ENCODE data around the gene DYNC2I2. TPM values are rescaled to one million over a fixed set of nuclear protein-coding genes. Genes with fewer than 3 reads are reported as not detected.

Gene DYNC2I2
- total RNA-seq, 4 donors from 2014 or later: 43.5 to 52.4 (median 45.8) TPM

- TF ChIP-seq CTCF (IDR thresholded peaks at IDR 0.05): no peak
- TF ChIP-seq POLR2A (IDR thresholded peaks at IDR 0.05): no peak
- no peak for TF ChIP-seq POLR2AphosphoS5 (IDR thresholded peaks at IDR 0.05)
- TF ChIP-seq EP300 (IDR thresholded peaks at IDR 0.05): no peak
- no peaks in the 10 kb centered on the region for H3K9me3 ChIP-seq
- peaks cover 73% of the 10 kb centered on the region for H3K36me3 ChIP-seq
- H3K27me3 ChIP-seq: no peaks in the 10 kb centered on the region
- no peak for DNase-seq (ENCODE audit: low spot score in 2 of 2)
- H3K27ac ChIP-seq: no peak overlapping the region
- H3K4me3 ChIP-seq: no peak overlapping the region
- WGBS: 90% methylated on average over 9 of the region's 10 CpGs
- peaks cover 47% of the 10 kb centered on the region for H3K4me1 ChIP-seq
Observed at GRCh38 chr9:128632066-128632465, 24.6 kb downstream of the DYNC2I2 start.

GRCh38 chr9:128631636-128632035 is 25.0 kb downstream of the DYNC2I2 start:
- Histone ChIP-seq H3K27ac (no peak overlapping the region), H3K36me3 (peaks cover 78% of the 10 kb centered on the region), H3K27me3 (no peaks in the 10 kb centered on the region), H3K4me1 (peaks cover 47% of the 10 kb centered on the region), H3K4me3 (no peak overlapping the region), H3K9me3 (no peaks in the 10 kb centered on the region)
- TF ChIP-seq CTCF (IDR thresholded peaks at IDR 0.05) (no peak), POLR2AphosphoS5 (IDR thresholded peaks at IDR 0.05) (no peak), EP300 (IDR thresholded peaks at IDR 0.05) (no peak), POLR2A (IDR thresholded peaks at IDR 0.05) (no peak)
- no peak for DNase-seq (ENCODE audit: low spot score in 2 of 2)
- WGBS: 89% methylated on average over 9 of the region's 9 CpGs

GRCh38 chr9:128629852-128630545 is 26.6 kb downstream of the DYNC2I2 start:
- DNase-seq (ENCODE audit: low spot score in 2 of 2): no peak
- Histone ChIP-seq H3K36me3 (peaks cover 94% of the 10 kb centered on the region), H3K27me3 (no peaks in the 10 kb centered on the region), H3K4me1 (peaks cover 37% of the 10 kb centered on the region), H3K4me3 (no peak overlapping the region), H3K9me3 (no peaks in the 10 kb centered on the region), H3K27ac (no peak overlapping the region)
- 78% methylated on average over 6 of the region's 9 CpGs for WGBS
- TF ChIP-seq EP300 (IDR thresholded peaks at IDR 0.05): no peak
- TF ChIP-seq POLR2A (IDR thresholded peaks at IDR 0.05): no peak

GRCh38 chr9:128629136-128629535 is 27.5 kb downstream of the DYNC2I2 start:
- Histone ChIP-seq H3K27ac (peak overlapping the region; percentile 40), H3K27me3 (no peaks in the 10 kb centered on the region), H3K9me3 (no peaks in the 10 kb centered on the region), H3K36me3 (peaks cover 100% of the 10 kb centered on the region), H3K4me1 (peaks cover 28% of the 10 kb centered on the region), H3K4me3 (no peak overlapping the region)
- DNase-seq (ENCODE audit: low spot score in 2 of 2): no peak
- 85% methylated on average over 8 of the region's 10 CpGs for WGBS
- TF ChIP-seq EP300 (IDR thresholded peaks at IDR 0.05) (no peak), CTCF (IDR thresholded peaks at IDR 0.05) (no peak), POLR2AphosphoS5 (IDR thresholded peaks at IDR 0.05) (no peak), POLR2A (IDR thresholded peaks at IDR 0.05) (no peak)

- Histone ChIP-seq H3K9me3 (no peaks in the 10 kb centered on the region), H3K4me3 (no peak overlapping the region), H3K27ac (peak overlapping the region; percentile 40), H3K27me3 (no peaks in the 10 kb centered on the region), H3K36me3 (peaks cover 99% of the 10 kb centered on the region), H3K4me1 (peaks cover 22% of the 10 kb centered on the region)
- 55% methylated on average over 13 of the region's 17 CpGs for WGBS
- DNase-seq (ENCODE audit: low spot score in 2 of 2): no peak
- TF ChIP-seq POLR2AphosphoS5 (IDR thresholded peaks at IDR 0.05) (no peak), CTCF (IDR thresholded peaks at IDR 0.05) (no peak)
Observed at GRCh38 chr9:128628471-128629048, 28.1 kb downstream of the DYNC2I2 start.

Measured in suprapubic skin (tissue), 4 donors.